Left lung (tissue), 10 donors: ENCODE results near the gene MGAT2. TPM values are rescaled to one million over a fixed set of nuclear protein-coding genes. Genes with fewer than 3 reads are reported as not detected.
"Not testable (repeated sequence)": the region's sequence is repeated elsewhere in the genome, so short reads cannot be mapped to it uniquely, and the experiment has no call there.

Source experiments
- ATAC-seq: fragments of 200-7000 bp; cut with Tn5 transposase; one replicate; pipeline ENCODE4 v1.9.1; 2020; ENCODE audit warnings: moderate library complexity
- DNase-seq, 4 donors: peaks; one replicate each; pipeline ENCODE4 v3.0.0-alpha.2; 2013 to 2020
- H3K27ac ChIP-seq, 2 donors: fragments of 200-600 bp; sonication (generic) in 1 of 2; one replicate each; pipeline versions ENCODE4 v1.5.0 to v1.8.0; 2020 to 2021
- H3K27me3 ChIP-seq, 2 donors: fragments of 200-600 bp; sonication (generic) in 1 of 2; one replicate each; pipeline versions ENCODE4 v1.5.0 to v1.8.0; 2020 to 2021
- H3K36me3 ChIP-seq, 2 donors: fragments of 200-600 bp; sonication (generic) in 1 of 2; one replicate each; pipeline versions ENCODE4 v1.5.0 to v1.8.0; 2020 to 2021
- H3K4me1 ChIP-seq, 2 donors: fragments of 200-600 bp; one replicate each; pipeline ENCODE4 v1.8.0; 2021
- H3K4me3 ChIP-seq, 2 donors: fragments of 200-600 bp; sonication (generic) in 1 of 2; one replicate each; pipeline versions ENCODE4 v1.5.0 to v1.8.0; 2020 to 2021; ENCODE audit warnings: mild to moderate bottlenecking in 1 of 2
- H3K9me3 ChIP-seq, 2 donors: fragments of 200-600 bp; sonication (generic) in 1 of 2; one replicate each; pipeline versions ENCODE4 v1.5.0 to v1.8.0; 2020 to 2021
- intact Hi-C, 2 donors: fragments of 100-400 bp; cut with DNase I; formaldehyde crosslinking; loops; one replicate each; pipeline versions ENCODE4 v1.11.2 to v1.14.2; 2022
- polyA plus RNA-seq, 6 donors: library from polyadenylated mRNA; unstranded; fragments of 120-200 nt; gene quantifications; one replicate each; pipeline ENCODE4 v1.2.1, GENCODE V29; 2013; ENCODE audit not compliant: insufficient read length in 6 of 6
- total RNA-seq, 2 donors: library from RNA; stranded (reverse); fragmentation: NEBNext Ultra II Directional; extraction: Animal tissue kit (Norgen Biotek cat#: 25700); gene quantifications; one replicate each; pipeline ENCODE4 v1.2.1, GENCODE V29; 2021
- TF ChIP-seq, protein P1 (sequence below), 2 donors: fragments of 200-600 bp; sonication (generic) in 1 of 2; IDR thresholded peaks; one replicate each; pipeline versions ENCODE4 v1.5.0 to v1.8.0; 2021; ENCODE audit warnings: antibody characterized with exemption in 2 of 2
- donor health status: DM: no; HTN: yes; CAD: no.
- donor health status: DM: no; HTN: no; CAD: no.

Gene MGAT2
- total and polyA plus RNA-seq, 8 donors = 8.3 to 47.2 (median 17.6) TPM

DNA sequence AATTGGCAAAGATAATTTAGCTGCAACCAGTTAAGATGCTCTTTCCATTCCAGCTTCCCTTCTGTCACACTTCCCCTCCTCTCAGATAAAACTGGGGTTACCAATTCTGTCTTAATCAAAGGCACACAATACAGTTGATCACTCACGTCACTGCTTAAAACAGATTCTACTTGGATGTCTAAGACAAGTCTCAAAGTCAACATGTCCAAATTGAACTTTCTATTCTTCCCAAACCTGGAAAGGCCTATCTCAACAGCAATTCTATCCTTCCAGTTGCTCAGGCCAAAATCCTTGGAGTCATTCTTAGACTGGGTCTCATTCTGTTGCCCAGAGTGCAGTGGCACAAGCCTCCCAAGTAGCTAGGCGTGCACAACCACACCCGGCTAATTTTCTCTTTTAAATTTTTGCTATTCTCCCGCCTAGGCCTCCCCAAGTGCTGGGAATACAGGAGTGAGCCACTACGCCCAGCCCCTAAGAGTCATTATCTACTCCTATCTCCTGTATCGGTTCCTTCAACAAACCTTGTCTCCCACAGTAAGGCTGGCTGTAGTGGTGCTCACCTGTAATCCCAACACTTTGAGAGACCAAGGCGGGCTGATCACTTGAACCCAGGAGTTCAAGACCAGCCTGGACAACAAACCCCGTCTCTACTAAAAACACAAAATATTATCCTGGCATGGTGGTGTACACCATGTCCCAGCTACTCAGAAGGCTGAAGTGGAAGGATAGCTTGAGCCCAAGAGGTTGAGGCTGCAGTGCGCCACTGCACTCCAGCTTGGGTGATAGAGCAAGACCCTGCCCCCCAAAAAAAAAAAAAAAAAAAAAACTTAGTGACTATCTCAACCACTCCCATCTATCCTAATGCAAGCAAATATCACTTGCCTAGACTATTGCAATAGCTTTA, 39.1 kb upstream of the MGAT2 start:
- ATAC-seq = no peak
- Histone ChIP-seq H3K4me1 (peaks cover 4 to 31% of the 10 kb centered on the region in 2 donors), H3K4me3 (no peak overlapping the region), H3K9me3 (no peaks in the 10 kb centered on the region), H3K27ac (no peak overlapping the region), H3K36me3 (peaks cover 0 to 48% of the 10 kb centered on the region in 2 donors), H3K27me3 (no peaks in the 10 kb centered on the region)
- TF ChIP-seq, protein P1, sequence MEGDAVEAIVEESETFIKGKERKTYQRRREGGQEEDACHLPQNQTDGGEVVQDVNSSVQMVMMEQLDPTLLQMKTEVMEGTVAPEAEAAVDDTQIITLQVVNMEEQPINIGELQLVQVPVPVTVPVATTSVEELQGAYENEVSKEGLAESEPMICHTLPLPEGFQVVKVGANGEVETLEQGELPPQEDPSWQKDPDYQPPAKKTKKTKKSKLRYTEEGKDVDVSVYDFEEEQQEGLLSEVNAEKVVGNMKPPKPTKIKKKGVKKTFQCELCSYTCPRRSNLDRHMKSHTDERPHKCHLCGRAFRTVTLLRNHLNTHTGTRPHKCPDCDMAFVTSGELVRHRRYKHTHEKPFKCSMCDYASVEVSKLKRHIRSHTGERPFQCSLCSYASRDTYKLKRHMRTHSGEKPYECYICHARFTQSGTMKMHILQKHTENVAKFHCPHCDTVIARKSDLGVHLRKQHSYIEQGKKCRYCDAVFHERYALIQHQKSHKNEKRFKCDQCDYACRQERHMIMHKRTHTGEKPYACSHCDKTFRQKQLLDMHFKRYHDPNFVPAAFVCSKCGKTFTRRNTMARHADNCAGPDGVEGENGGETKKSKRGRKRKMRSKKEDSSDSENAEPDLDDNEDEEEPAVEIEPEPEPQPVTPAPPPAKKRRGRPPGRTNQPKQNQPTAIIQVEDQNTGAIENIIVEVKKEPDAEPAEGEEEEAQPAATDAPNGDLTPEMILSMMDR (IDR thresholded peaks at IDR 0.05) = no peak
- intact Hi-C loops = no loop called here
- no peak for DNase-seq

DNA sequence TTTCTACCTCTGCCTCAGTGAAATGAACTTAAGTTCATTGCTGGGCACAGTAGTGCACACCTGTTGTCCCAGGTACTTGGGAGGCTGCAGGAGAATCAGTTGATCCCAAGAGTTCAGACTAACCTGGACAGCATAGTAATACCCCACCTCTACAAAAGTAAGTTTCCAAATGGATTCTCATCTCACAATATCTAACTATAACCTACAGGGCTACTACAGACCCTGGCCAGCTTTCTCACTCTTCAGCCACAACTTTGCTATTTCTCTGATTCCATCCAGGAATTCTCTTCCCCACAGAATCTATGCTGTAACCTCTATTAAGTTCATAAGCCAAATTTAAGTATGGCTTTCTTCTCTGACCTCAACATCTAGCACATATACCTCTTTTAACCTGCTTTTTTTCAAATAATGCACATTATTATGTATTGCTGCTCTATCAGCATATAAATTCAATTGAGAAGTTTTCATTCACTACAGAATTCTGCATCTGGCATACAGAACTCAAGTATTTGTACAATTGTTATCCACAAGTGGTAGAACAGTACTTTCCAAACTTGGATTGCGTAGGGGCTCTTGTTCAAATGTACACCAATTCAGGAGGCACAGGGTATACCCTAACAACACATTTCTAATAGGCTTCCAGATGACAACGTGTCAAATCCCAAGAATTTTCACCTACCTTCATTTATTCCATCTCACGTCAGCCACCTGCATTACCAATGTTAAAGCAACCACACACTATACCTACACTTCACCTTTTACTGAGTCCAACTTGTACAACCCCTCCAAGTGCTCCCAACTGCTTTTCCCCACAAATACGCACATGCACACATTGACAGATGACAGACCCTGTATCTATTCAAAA, 38.3 kb upstream of the MGAT2 start:
- H3K4me1 ChIP-seq = peaks cover 4 to 37% of the 10 kb centered on the region in 2 donors
- DNase-seq (no peak), ATAC-seq (no peak)
- H3K27ac ChIP-seq = no peak overlapping the region
- no peaks in the 10 kb centered on the region for H3K27me3 ChIP-seq
- no peaks in the 10 kb centered on the region for H3K9me3 ChIP-seq
- no peak overlapping the region for H3K4me3 ChIP-seq
- peaks cover 0 to 39% of the 10 kb centered on the region in 2 donors for H3K36me3 ChIP-seq
- intact Hi-C loops = no loop called here
- TF ChIP-seq, protein P1 (IDR thresholded peaks at IDR 0.05) = no peak

DNA sequence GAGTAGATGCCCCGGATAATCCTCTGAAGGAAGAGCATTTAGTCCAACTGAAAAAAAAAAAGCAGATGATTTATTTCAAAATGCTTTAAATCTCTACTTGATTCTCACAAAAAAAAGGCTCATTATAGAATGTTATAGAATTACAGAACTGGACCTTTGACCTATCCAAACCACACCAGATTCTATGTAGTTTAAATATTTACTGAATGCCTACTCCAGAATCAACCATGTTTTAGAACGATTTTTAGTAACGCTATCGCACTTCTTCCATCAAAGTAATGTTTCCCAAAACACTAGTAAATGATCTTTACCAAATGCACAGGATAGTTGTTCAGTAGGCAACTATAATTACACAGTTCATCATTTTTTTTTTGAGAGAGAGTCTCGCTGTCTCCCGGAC, 37.0 kb upstream of the MGAT2 start:
- Histone ChIP-seq H3K9me3 (no peaks in the 10 kb centered on the region), H3K27me3 (no peaks in the 10 kb centered on the region), H3K4me1 (peaks cover 4 to 42% of the 10 kb centered on the region in 2 donors), H3K4me3 (peak overlapping the region in 1 of 2 donors; percentile 86), H3K27ac (no peak overlapping the region), H3K36me3 (peaks cover 0 to 34% of the 10 kb centered on the region in 2 donors)
- TF ChIP-seq, protein P1 (IDR thresholded peaks at IDR 0.05) = no peak
- intact Hi-C loops = no loop called here
- ATAC-seq = no peak
- DNase-seq = no peak

DNA sequence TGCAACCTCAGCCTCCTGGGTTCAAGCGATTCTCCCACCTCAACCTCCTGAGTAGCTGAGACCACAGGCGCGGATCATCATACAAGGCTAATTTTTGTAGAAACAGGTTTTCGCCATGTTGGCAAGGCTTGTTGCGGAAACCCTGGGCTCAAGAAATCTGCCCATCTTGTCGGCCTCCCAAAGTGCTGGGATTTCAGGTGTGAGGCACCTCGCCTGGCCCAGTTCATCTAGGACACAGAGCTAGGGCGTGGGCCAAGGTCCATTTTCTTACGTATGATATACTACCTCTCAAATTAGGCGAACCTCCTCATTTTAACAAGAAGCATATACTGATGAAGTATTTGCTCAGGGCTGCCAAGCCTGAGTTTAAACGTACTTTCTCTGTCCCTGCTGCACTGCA, 36.5 kb upstream of the MGAT2 start:
- peaks cover 0 to 34% of the 10 kb centered on the region in 2 donors for H3K36me3 ChIP-seq
- H3K27me3 ChIP-seq = no peaks in the 10 kb centered on the region
- H3K27ac ChIP-seq = no peak overlapping the region
- peaks cover 4 to 42% of the 10 kb centered on the region in 2 donors for H3K4me1 ChIP-seq
- no peaks in the 10 kb centered on the region for H3K9me3 ChIP-seq
- ATAC-seq (no peak), DNase-seq (no peak)
- H3K4me3 ChIP-seq = peak overlapping the region in 1 of 2 donors; percentile 86
- intact Hi-C loops = no loop called here
- TF ChIP-seq, protein P1 (IDR thresholded peaks at IDR 0.05) = no peak

DNA sequence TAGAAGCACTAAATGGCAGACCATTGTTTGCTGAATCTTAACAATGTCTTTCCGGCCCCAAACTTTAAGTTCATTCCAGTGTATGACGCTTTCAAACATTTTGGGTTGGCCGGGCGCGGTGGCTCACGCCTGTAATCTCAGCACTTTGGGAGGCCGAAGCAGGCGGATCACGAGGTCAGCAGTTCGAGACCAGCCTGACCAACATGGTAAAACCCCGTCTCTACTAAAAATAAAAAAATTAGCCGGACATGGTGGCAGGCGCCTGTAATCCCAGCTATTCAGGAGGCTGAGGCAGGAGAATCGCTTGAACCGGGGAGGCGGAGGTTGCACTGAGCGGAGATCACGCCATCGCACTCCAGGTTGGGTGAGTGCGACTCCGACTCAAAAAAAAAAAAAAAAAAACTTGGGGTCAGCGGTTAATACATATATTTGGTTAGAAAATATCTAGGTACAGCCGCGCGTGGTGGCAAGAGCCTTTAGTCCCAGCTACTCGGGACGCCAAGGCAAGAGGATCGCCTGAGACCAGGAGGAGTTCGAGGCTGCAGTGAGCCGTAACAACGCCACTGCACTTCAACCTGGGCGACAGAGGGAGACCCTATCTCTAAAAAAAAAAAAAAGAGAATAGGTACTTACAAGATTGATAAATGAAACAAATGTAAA, 35.5 kb upstream of the MGAT2 start:
- intact Hi-C loops, ATAC-seq, DNase-seq, H3K9me3 ChIP-seq, H3K27me3 ChIP-seq: not testable (repeated sequence)
- peak overlapping the region; percentile 92 for H3K27ac ChIP-seq
- H3K4me3 ChIP-seq = peak overlapping the region; percentile 86 to 87
- H3K4me1 ChIP-seq = peaks cover 4 to 42% of the 10 kb centered on the region in 2 donors
- peaks cover 0 to 34% of the 10 kb centered on the region in 2 donors for H3K36me3 ChIP-seq
